Osteocyte (in vitro differentiated cells): ENCODE results near the gene TDRD9. TPM values are rescaled to one million over a fixed set of nuclear protein-coding genes. Genes with fewer than 3 reads are reported as not detected.

Source experiments
- DNase-seq: peaks from one replicate; pipeline ENCODE4 v3.0.0; 2021; ENCODE audit warnings: mixed read lengths; ENCODE audit not compliant: unreplicated experiment; ENCODE audit errors: extremely low spot score
- H3K27ac Mint-ChIP-seq: one replicate; pipeline ENCODE4 v1.8.0; 2021; ENCODE audit warnings: mild to moderate bottlenecking, mixed read lengths; ENCODE audit not compliant: unreplicated experiment
- H3K27me3 Mint-ChIP-seq: one replicate; pipeline ENCODE4 v1.8.0; 2021; ENCODE audit warnings: mixed read lengths; ENCODE audit not compliant: unreplicated experiment
- H3K36me3 Mint-ChIP-seq: one replicate; pipeline ENCODE4 v1.8.0; 2021; ENCODE audit warnings: mixed read lengths; ENCODE audit not compliant: unreplicated experiment
- H3K4me1 Mint-ChIP-seq: one replicate; pipeline ENCODE4 v1.8.0; 2021; ENCODE audit warnings: mixed read lengths; ENCODE audit not compliant: unreplicated experiment
- H3K4me3 Mint-ChIP-seq: one replicate; pipeline ENCODE4 v1.8.0; 2021; ENCODE audit warnings: mild to moderate bottlenecking, moderate library complexity, mixed read lengths; ENCODE audit not compliant: unreplicated experiment
- H3K9me3 Mint-ChIP-seq: one replicate; pipeline ENCODE4 v1.8.0; 2021; ENCODE audit warnings: mixed read lengths; ENCODE audit not compliant: unreplicated experiment
- total RNA-seq: library from RNA; stranded (reverse); gene quantifications from 2 replicates; pipeline ENCODE4 v1.2.1, GENCODE V29; 2021
- TF ChIP-seq, protein P1 (sequence below): fragments of 200-600 bp; sonication (generic); IDR thresholded peaks from 2 replicates; pipeline ENCODE4 v1.5.0; 2021; ENCODE audit warnings: antibody characterized with exemption, mild to moderate bottlenecking, moderate library complexity

TDRD9 gene
- total RNA-seq, 1 donor from 2014 or later = not detected

GRCh38 chr14:103889313-103890051 is 38.8 kb upstream of the TDRD9 start:
- Mint-ChIP-seq H3K4me1 (no peaks in the 10 kb centered on the region), H3K4me3 (no peak overlapping the region), H3K27me3 (peaks cover 7% of the 10 kb centered on the region), H3K27ac (no peak overlapping the region), H3K36me3 (no peaks in the 10 kb centered on the region), H3K9me3 (no peaks in the 10 kb centered on the region)
- DNase-seq = no peak
- TF ChIP-seq, protein P1, sequence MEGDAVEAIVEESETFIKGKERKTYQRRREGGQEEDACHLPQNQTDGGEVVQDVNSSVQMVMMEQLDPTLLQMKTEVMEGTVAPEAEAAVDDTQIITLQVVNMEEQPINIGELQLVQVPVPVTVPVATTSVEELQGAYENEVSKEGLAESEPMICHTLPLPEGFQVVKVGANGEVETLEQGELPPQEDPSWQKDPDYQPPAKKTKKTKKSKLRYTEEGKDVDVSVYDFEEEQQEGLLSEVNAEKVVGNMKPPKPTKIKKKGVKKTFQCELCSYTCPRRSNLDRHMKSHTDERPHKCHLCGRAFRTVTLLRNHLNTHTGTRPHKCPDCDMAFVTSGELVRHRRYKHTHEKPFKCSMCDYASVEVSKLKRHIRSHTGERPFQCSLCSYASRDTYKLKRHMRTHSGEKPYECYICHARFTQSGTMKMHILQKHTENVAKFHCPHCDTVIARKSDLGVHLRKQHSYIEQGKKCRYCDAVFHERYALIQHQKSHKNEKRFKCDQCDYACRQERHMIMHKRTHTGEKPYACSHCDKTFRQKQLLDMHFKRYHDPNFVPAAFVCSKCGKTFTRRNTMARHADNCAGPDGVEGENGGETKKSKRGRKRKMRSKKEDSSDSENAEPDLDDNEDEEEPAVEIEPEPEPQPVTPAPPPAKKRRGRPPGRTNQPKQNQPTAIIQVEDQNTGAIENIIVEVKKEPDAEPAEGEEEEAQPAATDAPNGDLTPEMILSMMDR = no peak

GRCh38 chr14:103890052-103890371 is 38.2 kb upstream of the TDRD9 start:
- H3K27ac Mint-ChIP-seq = no peak overlapping the region
- no peaks in the 10 kb centered on the region for H3K9me3 Mint-ChIP-seq
- TF ChIP-seq, protein P1 = no peak
- no peak overlapping the region for H3K4me3 Mint-ChIP-seq
- no peak for DNase-seq
- H3K36me3 Mint-ChIP-seq = no peaks in the 10 kb centered on the region
- H3K27me3 Mint-ChIP-seq = peaks cover 7% of the 10 kb centered on the region
- H3K4me1 Mint-ChIP-seq = no peaks in the 10 kb centered on the region

DNA sequence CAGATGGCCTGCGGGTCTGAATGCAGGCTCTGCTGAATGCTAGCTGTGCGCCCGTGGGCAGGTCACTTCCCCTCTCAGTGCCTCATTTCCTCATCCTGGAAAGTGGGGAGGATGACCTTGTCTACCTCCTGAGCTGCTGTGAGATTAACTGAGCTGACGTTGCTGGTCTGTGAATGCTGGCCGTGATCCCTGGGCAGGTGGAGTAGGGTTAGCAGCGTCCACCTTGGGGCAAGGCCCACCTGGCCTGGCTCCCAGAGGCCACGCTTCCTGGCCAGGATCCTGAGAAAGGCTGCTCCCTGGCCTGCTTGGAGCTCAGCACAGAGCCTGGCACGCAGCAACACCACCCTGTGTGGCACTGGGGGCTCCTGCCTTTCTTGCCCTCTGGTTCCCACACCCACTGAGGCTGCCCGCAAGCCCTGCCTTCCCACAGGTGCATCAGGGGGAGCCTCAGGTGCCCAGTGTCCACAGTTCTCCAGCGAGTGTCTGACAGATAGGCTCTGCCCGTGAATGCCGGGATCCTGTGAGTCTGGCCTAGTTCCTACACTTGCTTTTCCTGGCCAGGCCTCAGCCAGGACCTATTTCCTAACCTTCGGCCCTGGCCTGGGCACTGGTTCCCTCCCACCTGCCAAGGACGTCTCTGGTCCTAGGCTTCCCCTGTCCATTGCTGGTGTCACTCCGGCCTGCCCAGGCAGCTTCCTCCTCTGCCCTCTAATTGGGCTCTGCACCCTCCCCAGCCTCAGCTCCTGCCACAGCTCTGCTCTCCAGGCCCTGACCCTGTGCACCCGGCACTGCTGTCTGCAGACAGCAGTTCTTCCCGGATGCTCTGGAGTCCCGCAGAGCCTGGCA is 37.2 kb upstream of the TDRD9 start:
- H3K27ac Mint-ChIP-seq = no peak overlapping the region
- no peak for DNase-seq
- no peaks in the 10 kb centered on the region for H3K36me3 Mint-ChIP-seq
- TF ChIP-seq, protein P1 = no peak
- H3K9me3 Mint-ChIP-seq = no peaks in the 10 kb centered on the region
- no peak overlapping the region for H3K4me3 Mint-ChIP-seq
- no peaks in the 10 kb centered on the region for H3K4me1 Mint-ChIP-seq
- H3K27me3 Mint-ChIP-seq = peaks cover 6% of the 10 kb centered on the region

DNA sequence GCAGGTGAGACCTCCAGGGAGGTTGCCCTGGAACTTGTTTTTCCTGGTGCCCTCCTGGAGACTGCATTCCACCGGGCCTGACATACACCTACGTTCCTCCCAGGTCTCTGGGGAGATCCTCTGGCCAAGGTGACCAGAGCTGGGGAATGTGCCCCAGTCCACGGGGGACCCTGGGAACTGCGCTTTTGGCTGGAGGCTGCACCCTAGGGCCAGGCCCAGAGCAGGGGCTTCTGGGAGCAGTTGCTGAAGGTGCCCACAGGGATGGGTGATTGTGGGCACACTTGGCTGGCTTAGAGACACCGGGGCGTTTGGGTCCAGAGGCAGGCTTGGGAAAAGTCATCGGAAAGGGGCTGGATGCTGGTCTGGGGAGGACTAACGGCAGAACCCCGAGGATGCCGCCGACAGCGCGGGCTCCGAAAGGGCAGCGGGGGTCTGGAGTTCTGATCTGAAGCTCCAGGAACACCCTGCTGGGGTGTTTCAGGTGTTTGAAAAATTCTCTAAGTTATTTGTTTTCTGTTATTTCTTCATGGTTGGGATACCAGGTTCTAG is 36.5 kb upstream of the TDRD9 start:
- no peaks in the 10 kb centered on the region for H3K27me3 Mint-ChIP-seq
- no peaks in the 10 kb centered on the region for H3K9me3 Mint-ChIP-seq
- no peak overlapping the region for H3K4me3 Mint-ChIP-seq
- H3K4me1 Mint-ChIP-seq = no peaks in the 10 kb centered on the region
- no peak for DNase-seq
- H3K36me3 Mint-ChIP-seq = no peaks in the 10 kb centered on the region
- TF ChIP-seq, protein P1 = no peak
- no peak overlapping the region for H3K27ac Mint-ChIP-seq

- no peak overlapping the region for H3K4me3 Mint-ChIP-seq
- TF ChIP-seq, protein P1 = no peak
- H3K27ac Mint-ChIP-seq = no peak overlapping the region
- no peak for DNase-seq
- H3K4me1 Mint-ChIP-seq = no peaks in the 10 kb centered on the region
- H3K27me3 Mint-ChIP-seq = no peaks in the 10 kb centered on the region
- no peaks in the 10 kb centered on the region for H3K36me3 Mint-ChIP-seq
- no peaks in the 10 kb centered on the region for H3K9me3 Mint-ChIP-seq
These were observed 36.0 kb upstream of the TDRD9 start for GRCh38 chr14:103892247-103892646.
